H9 (cell line): ENCODE results near the gene LEO1. TPM values are rescaled to one million over a fixed set of nuclear protein-coding genes. Genes with fewer than 3 reads are reported as not detected.

ENCODE experiments used
- DNase-seq: peaks from one replicate; pipeline ENCODE4 v3.0.0-alpha.2; 2017
- H2AFZ ChIP-seq: one replicate; pipeline ENCODE4 v1.6.1; 2013; ENCODE audit warnings: mild to moderate bottlenecking, low read length, control low read depth, moderate library complexity
- H2AK5ac ChIP-seq: 2 replicates; pipeline ENCODE4 v1.6.1; 2013; ENCODE audit warnings: low read length, control low read depth, mixed read lengths; ENCODE audit not compliant: insufficient read length
- H2BK120ac ChIP-seq: one replicate; pipeline ENCODE4 v1.6.1; 2013; ENCODE audit warnings: low read depth, mild to moderate bottlenecking, low read length, control low read depth, inconsistent platforms; ENCODE audit not compliant: poor library complexity, severe bottlenecking
- H2BK12ac ChIP-seq: 2 replicates; pipeline ENCODE4 v1.6.1; 2013; ENCODE audit warnings: low read length, control low read depth, mixed read lengths, low read depth; ENCODE audit not compliant: insufficient read length
- H2BK15ac ChIP-seq: 2 replicates; pipeline ENCODE4 v1.6.1; 2013; ENCODE audit warnings: low read depth, low read length, control low read depth
- H2BK20ac ChIP-seq: one replicate; pipeline ENCODE4 v1.6.1; 2013; ENCODE audit warnings: low read depth, mild to moderate bottlenecking, low read length, control low read depth, inconsistent platforms; ENCODE audit not compliant: poor library complexity, severe bottlenecking
- H2BK5ac ChIP-seq: 2 replicates; pipeline ENCODE4 v1.6.1; 2013; ENCODE audit warnings: low read length, control low read depth, mixed read lengths; ENCODE audit not compliant: insufficient read length
- H3K14ac ChIP-seq: 2 replicates; pipeline ENCODE4 v1.6.1; 2013; ENCODE audit warnings: low read length, control low read depth; ENCODE audit not compliant: insufficient read depth
- H3K18ac ChIP-seq: 2 replicates; pipeline ENCODE4 v1.6.1; 2013; ENCODE audit warnings: low read depth, mild to moderate bottlenecking, mixed read lengths, low read length, control low read depth; ENCODE audit not compliant: insufficient read length
- H3K23ac ChIP-seq: 2 replicates; pipeline ENCODE4 v1.6.1; 2013; ENCODE audit warnings: low read length, control low read depth, mixed read lengths, low read depth; ENCODE audit not compliant: insufficient read length
- H3K23me2 ChIP-seq: 2 replicates; pipeline ENCODE4 v1.6.1; 2013; ENCODE audit warnings: low read depth, mild to moderate bottlenecking, mixed read lengths, low read length, control low read depth; ENCODE audit not compliant: insufficient read length, poor library complexity, severe bottlenecking
- H3K27ac ChIP-seq: 2 replicates; pipeline ENCODE4 v1.5.1; 2013; ENCODE audit warnings: low read length, control low read depth, mixed read lengths, low read depth; ENCODE audit not compliant: insufficient read length
- H3K27me3 ChIP-seq: 2 replicates; pipeline ENCODE4 v1.6.1; 2013; ENCODE audit warnings: low read length, control low read depth, inconsistent platforms; ENCODE audit not compliant: insufficient read depth
- H3K4ac ChIP-seq: 2 replicates; pipeline ENCODE4 v1.6.1; 2013; ENCODE audit warnings: low read depth, mild to moderate bottlenecking, control low read depth, inconsistent platforms, low read length, moderate library complexity
- H3K4me1 ChIP-seq: 2 replicates; pipeline ENCODE4 v1.6.1; 2013; ENCODE audit warnings: low read length, control low read depth, inconsistent platforms; ENCODE audit not compliant: insufficient read depth
- H3K4me2 ChIP-seq: 2 replicates; pipeline ENCODE4 v1.6.1; 2013; ENCODE audit warnings: low read length, control low read depth, mixed read lengths; ENCODE audit not compliant: insufficient read length, insufficient read depth
- H3K56ac ChIP-seq: 2 replicates; pipeline ENCODE4 v1.6.1; 2013; ENCODE audit warnings: low read depth, mild to moderate bottlenecking, mixed read lengths, low read length, control low read depth; ENCODE audit not compliant: insufficient read length
- H3K79me1 ChIP-seq: 2 replicates; pipeline ENCODE4 v1.6.1; 2013; ENCODE audit warnings: low read depth, mild to moderate bottlenecking, moderate library complexity, low read length, control low read depth, inconsistent platforms; ENCODE audit not compliant: insufficient read depth, poor library complexity, severe bottlenecking
- H3K79me2 ChIP-seq: 2 replicates; pipeline ENCODE4 v1.6.1; 2013; ENCODE audit warnings: low read length, control low read depth, inconsistent platforms; ENCODE audit not compliant: insufficient read depth
- H3K9ac ChIP-seq: 2 replicates; pipeline ENCODE4 v1.6.1; 2013; ENCODE audit warnings: low read length, control low read depth, mixed read lengths; ENCODE audit not compliant: insufficient read length; ENCODE audit errors: extremely low read depth
- H3K9me3 ChIP-seq: one replicate; pipeline ENCODE4 v1.6.1; 2013; ENCODE audit warnings: low read depth, low read length, inconsistent platforms; ENCODE audit not compliant: control insufficient read depth
- H3T11ph ChIP-seq: one replicate; pipeline ENCODE4 v1.6.1; 2013; ENCODE audit warnings: mild to moderate bottlenecking, low read length, control low read depth, inconsistent platforms
- H4K20me1 ChIP-seq: one replicate; pipeline ENCODE4 v1.6.1; 2013; ENCODE audit not compliant: control insufficient read depth, insufficient read length, insufficient read depth
- H4K5ac ChIP-seq: 2 replicates; pipeline ENCODE4 v1.6.1; 2013; ENCODE audit warnings: low read depth, mild to moderate bottlenecking, mixed read lengths, low read length, control low read depth; ENCODE audit not compliant: insufficient read length
- H4K8ac ChIP-seq: replicated peaks from 2 replicates; pipeline ENCODE4 v1.6.1; 2013; ENCODE audit warnings: low read length, control low read depth, mixed read lengths, low read depth; ENCODE audit not compliant: insufficient read length
- H4K91ac ChIP-seq: 2 replicates; pipeline ENCODE4 v1.6.1; 2013; ENCODE audit warnings: low read depth, mild to moderate bottlenecking, moderate library complexity, mixed read lengths, low read length, control low read depth; ENCODE audit not compliant: insufficient read length
- H3K27ac Mint-ChIP-seq, 3 experiments: 2 replicates in 2 of 3; 3 replicates in 1 of 3; pipeline ENCODE4 v1.8.0; 2020 to 2021; ENCODE audit warnings: mixed read lengths in 3 of 3, mild to moderate bottlenecking in 1 of 3, moderate library complexity in 1 of 3
- H3K27me3 Mint-ChIP-seq: 2 replicates; pipeline ENCODE4 v1.8.0; 2021; ENCODE audit warnings: low read depth, mild to moderate bottlenecking, moderate library complexity, mixed read lengths
- H3K36me3 Mint-ChIP-seq, 3 experiments: 2 replicates in 2 of 3; 3 replicates in 1 of 3; pipeline ENCODE4 v1.8.0; 2020 to 2021; ENCODE audit warnings: low read depth in 3 of 3, mixed read lengths in 3 of 3; ENCODE audit not compliant: insufficient read depth in 1 of 3
- H3K4me1 Mint-ChIP-seq, 2 experiments: 2 replicates each; pipeline ENCODE4 v1.8.0; 2020; ENCODE audit warnings: mixed read lengths in 2 of 2
- H3K4me3 Mint-ChIP-seq, 2 experiments: 2 replicates in 1 of 2; 3 replicates in 1 of 2; pipeline ENCODE4 v1.8.0; 2020 to 2021; ENCODE audit warnings: mild to moderate bottlenecking in 2 of 2, mixed read lengths in 2 of 2, moderate library complexity in 1 of 2
- H3K9me3 Mint-ChIP-seq, 2 experiments: 2 replicates in 1 of 2; 3 replicates in 1 of 2; pipeline ENCODE4 v1.8.0; 2020; ENCODE audit warnings: mild to moderate bottlenecking in 2 of 2, mixed read lengths in 2 of 2, moderate library complexity in 1 of 2
- WGBS: extraction: QIAGEN DNeasy Blood & Tissue Kit; methylation state at CpG from one replicate; pipeline ENCODE4 v1.1.7; 2013; ENCODE audit warnings: missing lambda C conversion rate, low lambda C conversion rate, mixed read lengths; ENCODE audit not compliant: insufficient read length; ENCODE audit errors: extremely low coverage; 5-methylcytosine and 5-hydroxymethylcytosine counted together
- total RNA-seq: library from RNA; stranded (reverse); gene quantifications from 2 replicates; pipeline ENCODE4 v1.2.1, GENCODE V29; 2021
- TF ChIP-seq, protein P1 (sequence below): fragments of 200-600 bp; sonication (generic); conservative IDR thresholded peaks from 3 replicates; pipeline ENCODE4 v1.8.0; 2021; ENCODE audit warnings: antibody characterized with exemption, mild to moderate bottlenecking

The LEO1 gene
- total RNA-seq, 1 experiment from 2014 or later: 30.3 TPM

DNA sequence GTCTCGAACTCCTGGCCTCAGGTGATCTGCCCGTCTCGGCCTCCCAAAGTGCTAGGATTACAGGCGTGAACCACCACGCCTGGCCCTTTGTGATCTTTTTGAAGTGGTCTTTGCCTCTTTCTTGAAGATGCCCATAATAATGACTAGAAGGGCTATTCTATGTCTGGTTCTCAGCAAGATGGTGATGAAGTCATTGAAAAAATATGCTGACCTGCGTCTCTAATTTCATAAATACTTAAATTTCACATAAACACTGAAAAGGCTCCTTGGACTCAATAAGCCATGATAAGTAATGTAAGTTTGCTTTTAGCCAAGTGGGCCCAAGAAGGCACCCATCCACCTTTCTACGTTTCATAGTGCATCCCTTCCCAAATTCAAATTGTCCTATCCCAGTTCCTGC, 46.7 kb upstream of the LEO1 start:
- no peak overlapping the region for H3K27ac ChIP-seq
- H3K27me3 ChIP-seq: no peaks in the 10 kb centered on the region
- Mint-ChIP-seq H3K36me3 (peaks cover 0 to 10% (median 0%) of the 10 kb centered on the region in 3 experiments; a peak in 4 of 7 replicates), H3K9me3 (peaks cover 4 to 5% of the 10 kb centered on the region in 2 experiments; a peak in 2 of 5 replicates), H3K27me3 (peaks cover 1% of the 10 kb centered on the region; the same call in 1 of the 2 replicates), H3K27ac (peak overlapping the region in 2 of 3 experiments; percentile 93 to 99; a peak in 5 of 7 replicates), H3K4me1 (peaks cover 34 to 46% of the 10 kb centered on the region in 2 experiments), H3K4me3 (peak overlapping the region; percentile 91 to 94)
- H3K14ac ChIP-seq: no peak overlapping the region; the same call in 1 of the 2 replicates
- H3K18ac ChIP-seq: no peak overlapping the region
- H2BK5ac ChIP-seq: no peak overlapping the region
- H4K20me1 ChIP-seq: no peaks in the 10 kb centered on the region
- H3K9ac ChIP-seq: no peak overlapping the region
- no peak overlapping the region for H2AFZ ChIP-seq
- peaks cover 6% of the 10 kb centered on the region for H3K23me2 ChIP-seq
- H3K23ac ChIP-seq: no peak overlapping the region
- no peaks in the 10 kb centered on the region for H3K9me3 ChIP-seq
- H4K5ac ChIP-seq: no peak overlapping the region
- WGBS: no CpG with 5 or more reads among the region's 7 CpGs
- no peak overlapping the region for H2BK15ac ChIP-seq
- H3K79me2 ChIP-seq: peaks cover 18% of the 10 kb centered on the region; the same call in 1 of the 2 replicates
- H3K4me2 ChIP-seq: peak overlapping the region; percentile 24
- no peak overlapping the region for H2AK5ac ChIP-seq
- no peak overlapping the region for H3T11ph ChIP-seq
- H2BK20ac ChIP-seq: no peak overlapping the region
- H4K91ac ChIP-seq: no peak overlapping the region
- no peak for DNase-seq
- H3K79me1 ChIP-seq: no peaks in the 10 kb centered on the region
- no peak overlapping the region for H3K4ac ChIP-seq
- H4K8ac ChIP-seq: no peak overlapping the region
- H3K56ac ChIP-seq: no peak overlapping the region
- H2BK120ac ChIP-seq: no peak overlapping the region
- H3K4me1 ChIP-seq: no peaks in the 10 kb centered on the region; the same call in 1 of the 2 replicates
- TF ChIP-seq, protein P1, sequence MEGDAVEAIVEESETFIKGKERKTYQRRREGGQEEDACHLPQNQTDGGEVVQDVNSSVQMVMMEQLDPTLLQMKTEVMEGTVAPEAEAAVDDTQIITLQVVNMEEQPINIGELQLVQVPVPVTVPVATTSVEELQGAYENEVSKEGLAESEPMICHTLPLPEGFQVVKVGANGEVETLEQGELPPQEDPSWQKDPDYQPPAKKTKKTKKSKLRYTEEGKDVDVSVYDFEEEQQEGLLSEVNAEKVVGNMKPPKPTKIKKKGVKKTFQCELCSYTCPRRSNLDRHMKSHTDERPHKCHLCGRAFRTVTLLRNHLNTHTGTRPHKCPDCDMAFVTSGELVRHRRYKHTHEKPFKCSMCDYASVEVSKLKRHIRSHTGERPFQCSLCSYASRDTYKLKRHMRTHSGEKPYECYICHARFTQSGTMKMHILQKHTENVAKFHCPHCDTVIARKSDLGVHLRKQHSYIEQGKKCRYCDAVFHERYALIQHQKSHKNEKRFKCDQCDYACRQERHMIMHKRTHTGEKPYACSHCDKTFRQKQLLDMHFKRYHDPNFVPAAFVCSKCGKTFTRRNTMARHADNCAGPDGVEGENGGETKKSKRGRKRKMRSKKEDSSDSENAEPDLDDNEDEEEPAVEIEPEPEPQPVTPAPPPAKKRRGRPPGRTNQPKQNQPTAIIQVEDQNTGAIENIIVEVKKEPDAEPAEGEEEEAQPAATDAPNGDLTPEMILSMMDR: no peak
- H2BK12ac ChIP-seq: no peak overlapping the region
